ENCODE measurements around the gene IMPA2. TPM values are rescaled to one million over a fixed set of nuclear protein-coding genes. Genes with fewer than 3 reads are reported as not detected.
"Not testable (repeated sequence)": the region's sequence is repeated elsewhere in the genome, so short reads cannot be mapped to it uniquely, and the experiment has no call there.

IMPA2 gene
- total and polyA plus RNA-seq, 2 experiments from 2014 or later, result 75.6 to 130 TPM

DNA sequence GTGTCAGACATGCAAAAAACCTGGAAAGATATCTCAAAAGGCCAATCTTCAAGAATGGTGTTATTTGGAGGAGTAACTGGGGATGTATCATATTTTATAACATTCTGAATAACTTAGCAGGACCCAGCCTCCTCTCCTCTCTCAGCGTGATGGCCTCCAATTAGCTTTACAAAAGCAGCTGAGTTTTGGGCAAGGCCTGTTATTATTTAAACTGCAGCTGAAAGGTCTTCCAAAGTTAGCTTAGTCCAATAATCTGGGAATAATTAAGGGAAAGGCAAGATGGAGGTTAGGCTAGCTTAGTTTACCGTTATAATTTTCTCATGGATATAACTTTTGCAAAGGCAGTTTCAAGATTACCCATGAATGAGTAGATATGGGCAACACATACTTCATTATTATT is 40.4 kb upstream of the IMPA2 start:
- Histone ChIP-seq H3K36me3 (replicated peaks; ENCODE audit: insufficient read depth, low read depth) (no peaks in the 10 kb centered on the region), H3K79me2 (no peaks in the 10 kb centered on the region), H3K4me2 (no peak overlapping the region), H3K27me3 (no peaks in the 10 kb centered on the region), H3K9me2 (replicated peaks; ENCODE audit: insufficient read depth) (no peaks in the 10 kb centered on the region), H3K4me3 (no peak overlapping the region), H3K4me1 (ENCODE audit: insufficient read depth) (peaks cover 2% of the 10 kb centered on the region), H3K9me3 (ENCODE audit: low read depth) (no peaks in the 10 kb centered on the region), H2AFZ (no peak overlapping the region), H4K20me1 (ENCODE audit: insufficient read depth, poor library complexity, severe bottlenecking) (no peaks in the 10 kb centered on the region), H3K27ac (no peak overlapping the region)
- 64% methylated on average over 2 of the region's 2 CpGs for WGBS (ENCODE audit: low lambda C conversion rate, missing lambda C conversion rate)
- TF ChIP-seq EZH2 (IDR thresholded peaks at IDR 0.05; ENCODE audit: borderline replicate concordance) (no peak), EZH2phosphoT487 (IDR thresholded peaks at IDR 0.05; ENCODE audit: low read depth, severe bottlenecking, unreplicated experiment) (no peak)
- TF ChIP-seq, protein P1, sequence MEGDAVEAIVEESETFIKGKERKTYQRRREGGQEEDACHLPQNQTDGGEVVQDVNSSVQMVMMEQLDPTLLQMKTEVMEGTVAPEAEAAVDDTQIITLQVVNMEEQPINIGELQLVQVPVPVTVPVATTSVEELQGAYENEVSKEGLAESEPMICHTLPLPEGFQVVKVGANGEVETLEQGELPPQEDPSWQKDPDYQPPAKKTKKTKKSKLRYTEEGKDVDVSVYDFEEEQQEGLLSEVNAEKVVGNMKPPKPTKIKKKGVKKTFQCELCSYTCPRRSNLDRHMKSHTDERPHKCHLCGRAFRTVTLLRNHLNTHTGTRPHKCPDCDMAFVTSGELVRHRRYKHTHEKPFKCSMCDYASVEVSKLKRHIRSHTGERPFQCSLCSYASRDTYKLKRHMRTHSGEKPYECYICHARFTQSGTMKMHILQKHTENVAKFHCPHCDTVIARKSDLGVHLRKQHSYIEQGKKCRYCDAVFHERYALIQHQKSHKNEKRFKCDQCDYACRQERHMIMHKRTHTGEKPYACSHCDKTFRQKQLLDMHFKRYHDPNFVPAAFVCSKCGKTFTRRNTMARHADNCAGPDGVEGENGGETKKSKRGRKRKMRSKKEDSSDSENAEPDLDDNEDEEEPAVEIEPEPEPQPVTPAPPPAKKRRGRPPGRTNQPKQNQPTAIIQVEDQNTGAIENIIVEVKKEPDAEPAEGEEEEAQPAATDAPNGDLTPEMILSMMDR (IDR thresholded peaks at IDR 0.05; ENCODE audit: poor library complexity), result no peak
- DNase-seq (ENCODE audit: low spot score), result no peak

DNA sequence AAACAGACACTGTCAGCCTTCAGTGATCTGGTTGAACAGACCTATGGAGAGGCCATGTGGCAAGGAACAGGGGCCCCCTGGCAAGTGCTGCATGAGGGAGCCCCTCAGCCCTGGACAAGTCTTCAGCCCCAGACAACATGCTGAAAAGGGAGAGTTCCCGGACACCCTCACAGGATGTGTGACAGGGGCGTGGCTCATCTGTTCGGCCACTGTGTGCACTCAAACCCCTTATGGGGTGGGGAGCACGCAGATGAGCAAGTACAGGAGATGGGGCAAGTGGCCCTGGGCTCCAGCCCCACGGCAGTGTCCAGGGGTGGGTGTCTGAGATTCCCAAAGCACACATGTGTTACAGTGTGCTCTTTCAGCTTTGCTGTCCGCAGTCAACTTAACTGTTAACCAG is 37.8 kb upstream of the IMPA2 start:
- no peaks in the 10 kb centered on the region for H3K27me3 ChIP-seq
- H3K27ac ChIP-seq, result no peak overlapping the region
- no peak for DNase-seq (ENCODE audit: low spot score)
- H3K4me2 ChIP-seq, result no peak overlapping the region
- no peak overlapping the region for H2AFZ ChIP-seq
- no peak overlapping the region for H3K4me3 ChIP-seq
- peaks cover 26% of the 10 kb centered on the region for H3K4me1 ChIP-seq (ENCODE audit: insufficient read depth)
- TF ChIP-seq EZH2phosphoT487 (IDR thresholded peaks at IDR 0.05; ENCODE audit: low read depth, severe bottlenecking, unreplicated experiment) (no peak), EZH2 (IDR thresholded peaks at IDR 0.05; ENCODE audit: borderline replicate concordance) (no peak)
- TF ChIP-seq, protein P1 (IDR thresholded peaks at IDR 0.05; ENCODE audit: poor library complexity), result no peak
- 87% methylated on average over 6 of the region's 6 CpGs for WGBS (ENCODE audit: low lambda C conversion rate, missing lambda C conversion rate)
- no peaks in the 10 kb centered on the region for H4K20me1 ChIP-seq (ENCODE audit: insufficient read depth, poor library complexity, severe bottlenecking)
- no peaks in the 10 kb centered on the region for H3K9me2 ChIP-seq (replicated peaks; ENCODE audit: insufficient read depth)
- H3K9me3 ChIP-seq (ENCODE audit: low read depth), result no peaks in the 10 kb centered on the region
- H3K79me2 ChIP-seq, result no peaks in the 10 kb centered on the region
- H3K36me3 ChIP-seq (replicated peaks; ENCODE audit: insufficient read depth, low read depth), result no peaks in the 10 kb centered on the region

DNA sequence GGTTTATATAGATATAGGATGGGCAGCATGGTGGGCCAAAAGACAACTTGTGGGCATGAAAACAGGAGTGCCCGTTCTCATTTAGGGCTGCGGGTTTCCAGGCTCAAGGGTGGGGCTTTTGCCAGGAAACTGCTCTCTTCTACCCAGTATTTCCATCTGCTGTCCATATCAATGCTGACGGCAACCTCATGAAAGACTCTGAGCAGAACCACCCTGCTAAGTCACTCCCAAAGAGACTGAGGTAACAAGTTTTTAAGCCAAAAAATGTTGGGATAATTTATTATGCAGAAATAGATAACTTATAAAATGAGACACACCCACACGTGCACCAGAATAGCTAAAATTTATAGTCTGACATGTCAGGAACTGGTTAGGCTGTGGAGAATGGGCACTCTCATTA is 37.1 kb upstream of the IMPA2 start:
- Histone ChIP-seq H3K4me3 (no peak overlapping the region), H4K20me1 (ENCODE audit: insufficient read depth, poor library complexity, severe bottlenecking) (no peaks in the 10 kb centered on the region), H2AFZ (no peak overlapping the region), H3K36me3 (replicated peaks; ENCODE audit: insufficient read depth, low read depth) (no peaks in the 10 kb centered on the region), H3K27ac (no peak overlapping the region), H3K9me3 (ENCODE audit: low read depth) (no peaks in the 10 kb centered on the region), H3K27me3 (no peaks in the 10 kb centered on the region), H3K9me2 (replicated peaks; ENCODE audit: insufficient read depth) (no peaks in the 10 kb centered on the region), H3K4me1 (ENCODE audit: insufficient read depth) (peaks cover 28% of the 10 kb centered on the region), H3K79me2 (no peaks in the 10 kb centered on the region), H3K4me2 (no peak overlapping the region)
- TF ChIP-seq, protein P1 (IDR thresholded peaks at IDR 0.05; ENCODE audit: poor library complexity), result no peak
- TF ChIP-seq EZH2 (IDR thresholded peaks at IDR 0.05; ENCODE audit: borderline replicate concordance) (no peak), EZH2phosphoT487 (IDR thresholded peaks at IDR 0.05; ENCODE audit: low read depth, severe bottlenecking, unreplicated experiment) (no peak)
- no peak for DNase-seq (ENCODE audit: low spot score)
- 92% methylated on average over 4 of the region's 4 CpGs for WGBS (ENCODE audit: low lambda C conversion rate, missing lambda C conversion rate)

DNA sequence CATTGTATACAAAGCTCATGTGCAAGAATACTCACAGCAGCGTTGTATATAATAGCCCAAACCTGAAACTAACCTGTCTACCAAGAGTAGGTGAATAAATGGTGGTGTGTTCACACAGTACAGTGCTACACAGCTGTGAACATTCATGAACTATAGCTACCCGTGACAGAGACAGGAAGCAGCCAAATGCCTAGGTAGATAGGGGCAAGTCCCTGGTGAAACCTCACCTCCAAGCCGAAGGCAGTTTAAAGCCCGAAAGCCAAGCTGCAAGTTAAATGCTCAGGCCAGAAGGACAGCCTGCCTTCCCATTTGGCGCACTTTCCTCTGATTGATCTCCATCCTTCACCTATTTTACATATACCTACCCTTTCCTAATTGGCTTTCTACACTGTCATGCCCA is 36.5 kb upstream of the IMPA2 start:
- 90% methylated on average over 5 of the region's 5 CpGs for WGBS (ENCODE audit: low lambda C conversion rate, missing lambda C conversion rate)
- Histone ChIP-seq H3K4me2 (no peak overlapping the region), H3K27ac (no peak overlapping the region), H3K4me3 (no peak overlapping the region), H3K27me3 (no peaks in the 10 kb centered on the region), H3K9me3 (ENCODE audit: low read depth) (no peaks in the 10 kb centered on the region), H3K79me2 (no peaks in the 10 kb centered on the region), H3K9me2 (replicated peaks; ENCODE audit: insufficient read depth) (no peaks in the 10 kb centered on the region), H4K20me1 (ENCODE audit: insufficient read depth, poor library complexity, severe bottlenecking) (no peaks in the 10 kb centered on the region), H3K36me3 (replicated peaks; ENCODE audit: insufficient read depth, low read depth) (no peaks in the 10 kb centered on the region), H3K4me1 (ENCODE audit: insufficient read depth) (peaks cover 28% of the 10 kb centered on the region), H2AFZ (no peak overlapping the region)
- TF ChIP-seq EZH2phosphoT487 (IDR thresholded peaks at IDR 0.05; ENCODE audit: low read depth, severe bottlenecking, unreplicated experiment), result no peak
- TF ChIP-seq EZH2 (IDR thresholded peaks at IDR 0.05; ENCODE audit: borderline replicate concordance), result no peak
- TF ChIP-seq, protein P1 (IDR thresholded peaks at IDR 0.05; ENCODE audit: poor library complexity), result no peak
- DNase-seq (ENCODE audit: low spot score), result no peak

DNA sequence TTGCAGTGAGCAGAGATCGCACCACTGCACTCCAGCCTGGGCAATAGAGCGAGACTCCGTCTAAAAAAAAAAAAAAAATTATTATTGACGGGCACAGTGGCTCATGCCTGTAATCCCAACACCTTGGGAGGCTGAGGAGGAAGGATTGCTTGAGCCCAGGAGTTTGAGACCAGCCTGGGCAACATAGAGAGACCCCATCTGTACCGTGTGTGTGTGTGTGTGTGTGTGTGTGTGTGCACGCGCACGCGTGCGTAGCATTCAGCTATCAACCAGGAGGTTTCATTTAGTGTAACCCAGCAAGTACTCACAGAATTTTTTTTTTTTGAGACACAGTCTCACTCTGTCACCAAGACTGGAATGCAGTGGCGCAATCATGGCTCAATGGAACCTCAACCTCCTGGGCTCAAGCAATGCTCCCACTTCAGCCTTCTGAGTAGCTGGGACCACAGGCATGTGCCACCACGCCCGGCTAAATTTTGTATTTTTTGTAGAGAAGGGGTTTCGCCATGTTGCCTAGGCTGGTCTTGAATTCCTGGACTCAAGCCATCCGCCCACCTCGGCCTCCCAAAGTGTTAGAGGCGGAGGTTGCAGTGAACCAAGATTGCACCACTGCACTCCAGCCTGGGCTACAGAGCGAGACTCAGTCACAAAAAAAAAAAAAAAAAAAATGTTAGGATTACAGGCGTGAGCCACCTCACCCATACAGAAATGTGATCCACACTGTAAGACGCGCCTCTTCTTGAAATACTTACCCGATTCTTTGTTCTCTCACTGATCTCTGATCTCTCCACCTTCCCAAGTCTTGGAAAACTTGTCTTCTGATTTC is 35.3 kb upstream of the IMPA2 start:
- Histone ChIP-seq H3K4me2 (peak overlapping the region; percentile 74), H2AFZ (peak overlapping the region; percentile 24), H3K27ac (peak overlapping the region; percentile 94), H3K4me1 (ENCODE audit: insufficient read depth) (peaks cover 28% of the 10 kb centered on the region)
- H3K9me2 ChIP-seq (replicated peaks; ENCODE audit: insufficient read depth); H3K79me2 ChIP-seq; H3K27me3 ChIP-seq; H3K9me3 ChIP-seq (ENCODE audit: low read depth); H3K4me3 ChIP-seq; H3K36me3 ChIP-seq (replicated peaks; ENCODE audit: insufficient read depth, low read depth); DNase-seq (ENCODE audit: low spot score); H4K20me1 ChIP-seq (ENCODE audit: insufficient read depth, poor library complexity, severe bottlenecking): not testable (repeated sequence)
- 85% methylated on average over 22 of the region's 22 CpGs for WGBS (ENCODE audit: low lambda C conversion rate, missing lambda C conversion rate)

Data from hepatocyte (in vitro differentiated cells).